Choroid plexus epithelial cell (primary cell): ENCODE measurements around the gene SLC16A9.

Experiments
- DNase-seq: peaks from one replicate; pipeline ENCODE4 v3.0.0-alpha.2; 2010; ENCODE audit warnings: low read depth
- H3K4me3 ChIP-seq: 2 replicates; pipeline ENCODE4 v1.5.1; 2011; ENCODE audit warnings: low read depth, mild to moderate bottlenecking, control low read depth, low read length, moderate library complexity
- TF ChIP-seq, protein P1 (sequence below): conservative IDR thresholded peaks from 2 replicates; pipeline ENCODE4 v1.5.1; 2011; ENCODE audit warnings: low read depth, mild to moderate bottlenecking, control low read depth, inconsistent platforms, low read length, moderate library complexity

Gene SLC16A9

GRCh38 chr10:59687657-59688056, 22.0 kb downstream of the SLC16A9 start:
- DNase-seq: no peak
- H3K4me3 ChIP-seq: no peak overlapping the region
- TF ChIP-seq, protein P1, sequence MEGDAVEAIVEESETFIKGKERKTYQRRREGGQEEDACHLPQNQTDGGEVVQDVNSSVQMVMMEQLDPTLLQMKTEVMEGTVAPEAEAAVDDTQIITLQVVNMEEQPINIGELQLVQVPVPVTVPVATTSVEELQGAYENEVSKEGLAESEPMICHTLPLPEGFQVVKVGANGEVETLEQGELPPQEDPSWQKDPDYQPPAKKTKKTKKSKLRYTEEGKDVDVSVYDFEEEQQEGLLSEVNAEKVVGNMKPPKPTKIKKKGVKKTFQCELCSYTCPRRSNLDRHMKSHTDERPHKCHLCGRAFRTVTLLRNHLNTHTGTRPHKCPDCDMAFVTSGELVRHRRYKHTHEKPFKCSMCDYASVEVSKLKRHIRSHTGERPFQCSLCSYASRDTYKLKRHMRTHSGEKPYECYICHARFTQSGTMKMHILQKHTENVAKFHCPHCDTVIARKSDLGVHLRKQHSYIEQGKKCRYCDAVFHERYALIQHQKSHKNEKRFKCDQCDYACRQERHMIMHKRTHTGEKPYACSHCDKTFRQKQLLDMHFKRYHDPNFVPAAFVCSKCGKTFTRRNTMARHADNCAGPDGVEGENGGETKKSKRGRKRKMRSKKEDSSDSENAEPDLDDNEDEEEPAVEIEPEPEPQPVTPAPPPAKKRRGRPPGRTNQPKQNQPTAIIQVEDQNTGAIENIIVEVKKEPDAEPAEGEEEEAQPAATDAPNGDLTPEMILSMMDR: no peak

GRCh38 chr10:59684006-59684405, 25.6 kb downstream of the SLC16A9 start:
- no peak overlapping the region for H3K4me3 ChIP-seq
- TF ChIP-seq, protein P1: no peak
- no peak for DNase-seq

DNA sequence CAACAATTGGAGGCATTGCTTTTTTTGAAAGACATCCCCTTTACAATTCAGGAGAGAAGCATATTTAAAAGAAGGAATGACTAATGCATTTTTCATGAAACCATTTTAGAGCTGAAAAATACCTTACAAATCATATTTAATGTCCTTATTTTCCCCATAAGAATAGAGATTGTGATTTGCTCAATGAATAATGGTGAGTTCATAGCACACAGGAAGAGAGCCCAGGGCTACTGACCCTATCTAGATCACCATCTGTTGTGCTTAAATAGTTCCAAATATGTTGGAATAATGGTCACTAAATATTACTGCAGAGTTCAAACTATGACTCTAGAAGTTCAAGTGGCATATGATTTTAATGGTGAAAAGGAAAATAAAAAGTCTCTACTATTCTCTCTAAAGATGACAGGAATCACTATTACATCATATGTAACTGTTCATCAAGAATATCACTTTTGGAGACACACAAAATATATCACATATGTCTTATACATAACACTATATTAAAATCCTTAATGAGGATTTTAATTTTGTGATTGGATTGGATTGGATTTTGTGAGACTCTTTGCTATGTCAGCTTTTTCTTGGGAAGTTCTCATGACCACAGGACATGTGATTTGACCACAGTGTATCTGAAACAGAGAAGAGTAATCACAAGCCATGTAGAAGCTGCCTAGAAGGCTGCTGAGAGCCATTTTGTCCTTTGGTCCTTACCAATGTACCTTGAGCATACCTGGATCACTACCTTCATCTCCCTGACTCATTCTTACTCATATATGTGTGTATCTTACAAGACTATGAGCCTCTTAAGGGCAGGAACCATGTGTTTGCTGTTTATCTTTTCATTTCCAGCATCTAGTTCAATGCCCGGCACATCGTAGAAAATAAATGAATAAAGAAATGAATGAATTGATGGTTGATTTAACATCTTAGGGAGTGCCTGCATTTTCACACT, 26.4 kb downstream of the SLC16A9 start:
- no peak overlapping the region for H3K4me3 ChIP-seq
- no peak for DNase-seq
- TF ChIP-seq, protein P1: no peak

DNA sequence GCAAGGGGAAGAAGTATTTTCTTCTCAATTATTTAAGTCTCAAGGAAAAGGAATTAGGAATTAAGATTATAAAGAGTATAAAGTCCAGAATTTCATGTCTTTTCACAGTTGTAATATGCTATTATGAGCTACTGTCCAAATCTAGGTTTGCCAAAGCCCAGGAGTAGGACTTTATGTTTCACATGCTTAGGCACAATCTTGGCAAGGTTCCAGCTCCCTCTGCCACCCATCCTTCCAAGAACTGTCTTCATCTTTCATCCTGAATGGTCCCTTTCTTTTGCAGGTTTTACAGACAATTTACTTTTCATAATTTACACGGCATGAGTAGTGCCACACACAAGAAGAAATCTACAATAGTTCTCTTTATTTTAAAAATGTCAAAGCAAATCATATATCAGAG, 29.5 kb downstream of the SLC16A9 start:
- no peak overlapping the region for H3K4me3 ChIP-seq
- no peak for DNase-seq
- TF ChIP-seq, protein P1: no peak

- no peak overlapping the region for H3K4me3 ChIP-seq
- no peak for DNase-seq
- TF ChIP-seq, protein P1: no peak
Observed at GRCh38 chr10:59678884-59679301, 30.8 kb downstream of the SLC16A9 start.

DNA sequence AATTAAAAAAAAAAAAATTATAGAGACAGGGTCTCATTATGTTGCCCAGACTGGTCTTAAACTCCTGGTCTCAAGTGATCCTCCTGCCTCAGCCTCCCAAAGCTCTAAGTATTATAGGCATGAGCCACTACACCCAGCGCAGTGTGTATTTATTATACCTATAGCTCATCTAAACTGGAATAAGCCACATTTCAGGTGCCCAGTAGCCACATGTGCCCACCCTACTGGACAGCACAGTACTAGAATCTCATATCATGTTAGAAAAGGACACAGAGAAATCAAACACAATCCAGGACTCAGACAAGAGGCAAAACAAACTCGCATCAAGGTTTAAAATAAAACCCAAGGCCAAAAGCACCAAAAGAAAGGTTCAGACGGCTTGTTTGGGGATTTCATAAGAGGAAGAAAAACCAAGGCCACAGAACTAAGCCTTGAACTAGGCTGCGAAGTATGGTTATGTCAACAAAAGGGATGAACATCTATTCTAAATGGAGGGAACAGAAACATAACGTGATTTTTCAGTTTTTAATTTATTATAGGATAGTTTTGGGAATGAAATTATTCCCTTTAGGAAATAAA, 32.3 kb downstream of the SLC16A9 start:
- DNase-seq: no peak
- TF ChIP-seq, protein P1: no peak
- no peak overlapping the region for H3K4me3 ChIP-seq
